ENCODE measurements around the gene TANC1. TPM values are rescaled to one million over a fixed set of nuclear protein-coding genes. Genes with fewer than 3 reads are reported as not detected.

TANC1 gene
- total RNA-seq, 6 donors from 2014 or later = 41.6 to 101 (median 75.5) TPM

GRCh38 chr2:159066541-159067156, 98.2 kb downstream of the TANC1 start:
- Histone ChIP-seq H3K4me1 (peaks cover 14 to 30% (median 20%) of the 10 kb centered on the region in 4 donors), H3K27me3 (no peaks in the 10 kb centered on the region), H3K9me3 (no peaks in the 10 kb centered on the region), H3K4me3 (no peak overlapping the region), H3K36me3 (peaks cover 0 to 8% (median 0%) of the 10 kb centered on the region in 4 donors), H3K27ac (no peak overlapping the region)
- ATAC-seq (ENCODE audit: low FRiP score in 2 of 2) = no peak
- WGBS, 2 donors = 86 to 87% methylated on average over 1 of the region's 1 CpG
- TF ChIP-seq CTCF (IDR thresholded peaks at IDR 0.05) (no peak), EP300 (IDR thresholded peaks at IDR 0.05) (no peak), POLR2AphosphoS5 (IDR thresholded peaks at IDR 0.05) (no peak), POLR2A (IDR thresholded peaks at IDR 0.05) (no peak)
- no peak for DNase-seq

GRCh38 chr2:159067971-159068370, 99.5 kb downstream of the TANC1 start:
- WGBS, 2 donors = 80 to 85% methylated on average over 1 of the region's 1 CpG

GRCh38 chr2:159069229-159069628, 100.8 kb downstream of the TANC1 start:
- no peak overlapping the region for H3K27ac ChIP-seq
- peaks cover 14 to 40% (median 18%) of the 10 kb centered on the region in 4 donors for H3K4me1 ChIP-seq
- no peak for ATAC-seq (ENCODE audit: low FRiP score in 2 of 2)
- H3K4me3 ChIP-seq = no peak overlapping the region
- DNase-seq = no peak
- peaks cover 0 to 8% (median 0%) of the 10 kb centered on the region in 4 donors for H3K36me3 ChIP-seq
- H3K9me3 ChIP-seq = no peaks in the 10 kb centered on the region
- no peaks in the 10 kb centered on the region for H3K27me3 ChIP-seq
- TF ChIP-seq CTCF (IDR thresholded peaks at IDR 0.05) (no peak), EP300 (IDR thresholded peaks at IDR 0.05) (no peak), POLR2A (IDR thresholded peaks at IDR 0.05) (no peak), POLR2AphosphoS5 (IDR thresholded peaks at IDR 0.05) (no peak)
- WGBS, 2 donors = 37 to 46% methylated on average over 2 of the region's 2 CpGs

More at GRCh38 chr2:159067971-159068370, 99.5 kb downstream of the TANC1 start:
- Histone ChIP-seq H3K27ac (no peak overlapping the region), H3K36me3 (peaks cover 0 to 8% (median 0%) of the 10 kb centered on the region in 4 donors), H3K27me3 (no peaks in the 10 kb centered on the region), H3K4me1 (peaks cover 14 to 29% (median 20%) of the 10 kb centered on the region in 4 donors), H3K9me3 (no peaks in the 10 kb centered on the region), H3K4me3 (no peak overlapping the region)
- DNase-seq = no peak
- ATAC-seq (ENCODE audit: low FRiP score in 2 of 2) = no peak
- TF ChIP-seq POLR2A (IDR thresholded peaks at IDR 0.05) (no peak), EP300 (IDR thresholded peaks at IDR 0.05) (no peak), POLR2AphosphoS5 (IDR thresholded peaks at IDR 0.05) (no peak), CTCF (IDR thresholded peaks at IDR 0.05) (no peak)

- DNase-seq (no peak), ATAC-seq (ENCODE audit: low FRiP score in 2 of 2) (no peak)
- 45 to 73% methylated on average over 2 of the region's 2 CpGs for WGBS, 2 donors
- TF ChIP-seq EP300 (IDR thresholded peaks at IDR 0.05) (no peak), CTCF (IDR thresholded peaks at IDR 0.05) (no peak), POLR2A (IDR thresholded peaks at IDR 0.05) (no peak), POLR2AphosphoS5 (IDR thresholded peaks at IDR 0.05) (no peak)
- H3K27ac ChIP-seq = peak overlapping the region in 1 of 4 donors; percentile 44
- peaks cover 0 to 8% (median 0%) of the 10 kb centered on the region in 4 donors for H3K36me3 ChIP-seq
- no peaks in the 10 kb centered on the region for H3K27me3 ChIP-seq
- H3K4me1 ChIP-seq = peaks cover 5 to 30% (median 13%) of the 10 kb centered on the region in 4 donors
- H3K4me3 ChIP-seq = no peak overlapping the region
- no peaks in the 10 kb centered on the region for H3K9me3 ChIP-seq
These were observed 101.8 kb downstream of the TANC1 start for GRCh38 chr2:159070235-159070634.
